HPDE6-E6E7 (cell line): Measurements from ENCODE around the gene CYP4B1.
"Not testable (repeated sequence)": the region's sequence is repeated elsewhere in the genome, so short reads cannot be mapped to it uniquely, and the experiment has no call there.

Experiments
- DNase-seq: peaks from one replicate; pipeline ENCODE4 v3.0.0; 2011; ENCODE audit warnings: missing footprints; ENCODE audit errors: extremely low spot score

The CYP4B1 gene

DNA sequence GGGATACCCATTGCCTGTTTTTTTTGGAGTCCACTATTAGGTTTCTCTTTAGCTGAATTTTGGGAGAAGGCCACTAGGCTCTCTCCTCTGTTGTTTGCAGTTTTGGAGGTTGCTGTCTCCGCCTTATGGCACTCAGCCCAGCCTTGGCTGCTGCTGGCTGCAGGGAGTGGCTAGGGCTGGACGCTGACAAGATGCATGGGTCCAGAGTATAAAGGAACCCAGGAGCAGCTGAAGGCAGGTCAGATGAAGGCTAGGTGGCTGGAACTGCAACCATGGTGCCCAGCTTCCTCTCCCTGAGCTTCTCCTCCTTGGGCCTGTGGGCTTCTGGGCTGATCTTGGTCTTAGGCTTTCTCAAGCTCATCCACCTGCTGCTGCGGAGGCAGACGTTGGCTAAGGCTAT is at the start of gene CYP4B1:
CYP4B1 (plus strand) TSS at position 237 of the 400 bp plus-strand sequence; CDS start at position 273, 36 bp downstream.
- no peak for DNase-seq

DNA sequence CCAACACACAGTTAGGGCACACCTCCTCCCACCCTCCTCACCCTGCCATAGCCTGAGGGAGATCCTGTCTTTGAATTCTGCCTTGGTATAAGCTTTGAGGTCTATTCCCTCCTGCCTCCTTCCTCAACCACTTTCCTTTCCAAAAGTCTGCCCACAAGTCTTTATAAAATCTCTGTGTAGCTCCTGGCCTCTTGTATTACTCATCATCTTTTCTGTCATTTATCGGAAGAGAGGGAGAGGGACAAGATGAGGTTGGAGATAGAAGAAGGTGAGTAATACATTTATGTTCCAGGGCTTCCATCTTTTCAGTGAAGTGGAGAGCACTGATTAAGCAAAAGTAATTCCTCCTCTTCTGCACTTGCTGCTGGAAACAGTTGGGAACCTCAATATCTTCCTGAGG is 49.4 kb upstream of the CYP4B1 start:
- DNase-seq: no peak

DNA sequence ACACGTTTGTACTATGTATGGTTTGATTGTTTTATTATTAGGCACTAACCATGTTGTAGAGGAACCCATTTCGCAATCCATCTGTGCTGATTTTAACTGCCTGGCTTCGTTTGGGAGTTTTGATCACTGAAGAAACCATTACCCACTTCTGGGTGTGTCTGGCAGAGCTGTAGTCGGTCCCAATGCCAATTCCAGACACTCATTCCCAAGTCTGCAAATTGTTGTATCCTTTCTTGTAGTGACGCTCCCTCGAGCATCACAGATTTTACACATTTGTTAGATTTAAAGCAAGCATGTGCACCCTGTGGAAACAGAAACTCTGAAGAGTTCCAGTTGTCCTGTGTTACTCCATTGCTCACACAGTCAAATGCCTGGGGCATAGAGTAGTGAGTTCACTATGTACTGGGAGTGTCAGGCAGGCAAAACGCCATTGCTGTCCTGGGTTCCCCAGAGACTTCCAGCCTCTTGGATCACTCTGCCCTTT is 48.9 kb upstream of the CYP4B1 start:
- no peak for DNase-seq

DNA sequence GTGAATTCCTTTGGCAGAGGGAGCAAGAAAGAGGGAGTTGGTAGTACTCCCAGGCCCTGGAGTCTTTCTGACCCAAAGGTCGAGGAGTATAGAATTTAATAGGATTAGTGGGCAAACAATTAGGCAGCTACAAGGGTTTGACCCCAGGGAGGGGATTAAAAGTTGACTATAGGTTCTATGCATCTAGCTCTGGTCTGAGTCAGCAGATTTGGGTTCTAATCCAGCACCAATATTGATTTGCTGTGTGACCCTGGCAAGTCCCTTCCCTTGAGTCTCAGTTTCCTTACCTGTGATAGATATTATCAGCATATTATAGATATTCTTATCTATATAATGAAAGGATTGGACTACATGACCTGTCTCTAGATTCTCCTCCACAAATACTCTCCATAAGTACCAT is 44.9 kb upstream of the CYP4B1 start:
- no peak for DNase-seq

DNA sequence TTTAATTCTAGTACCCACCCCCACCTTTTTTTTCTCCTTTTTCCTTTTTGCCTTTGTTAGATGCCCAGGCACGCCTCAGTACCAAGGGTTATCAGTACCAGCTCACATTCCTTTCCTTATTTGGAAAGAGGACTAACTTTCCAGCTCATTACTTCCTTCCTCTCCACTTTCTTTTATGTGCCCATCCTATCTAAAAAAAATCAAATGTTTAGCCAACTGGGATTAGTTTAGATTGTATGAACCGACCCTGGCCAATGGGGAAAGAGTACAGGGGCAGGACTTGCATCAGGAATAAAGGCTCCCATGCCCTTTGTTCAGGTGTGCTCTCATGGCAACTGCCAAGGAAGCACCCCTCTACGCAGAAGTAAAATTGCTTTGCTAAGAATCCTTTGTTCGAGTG is 44.1 kb upstream of the CYP4B1 start:
- not testable (repeated sequence) for DNase-seq

DNA sequence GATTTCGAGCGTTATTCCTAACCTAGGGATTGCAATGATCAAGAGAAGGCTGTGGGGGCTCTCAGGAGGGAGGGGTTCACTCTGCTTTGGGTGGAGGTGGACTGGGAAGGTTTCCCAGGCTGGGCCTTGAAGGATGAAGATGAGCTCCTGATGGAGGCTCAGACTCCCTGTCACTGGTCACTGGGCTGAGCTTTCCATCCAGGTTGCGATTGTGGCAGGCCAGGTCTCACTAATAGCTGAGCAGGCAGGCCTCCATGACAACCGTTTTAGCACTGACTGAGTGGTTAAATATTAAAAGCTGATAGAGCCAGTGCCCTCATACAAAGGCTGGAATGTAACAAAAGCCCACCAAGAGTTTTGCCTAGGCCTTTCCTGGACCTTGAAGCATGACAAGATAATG is 43.7 kb upstream of the CYP4B1 start:
- DNase-seq: no peak

DNA sequence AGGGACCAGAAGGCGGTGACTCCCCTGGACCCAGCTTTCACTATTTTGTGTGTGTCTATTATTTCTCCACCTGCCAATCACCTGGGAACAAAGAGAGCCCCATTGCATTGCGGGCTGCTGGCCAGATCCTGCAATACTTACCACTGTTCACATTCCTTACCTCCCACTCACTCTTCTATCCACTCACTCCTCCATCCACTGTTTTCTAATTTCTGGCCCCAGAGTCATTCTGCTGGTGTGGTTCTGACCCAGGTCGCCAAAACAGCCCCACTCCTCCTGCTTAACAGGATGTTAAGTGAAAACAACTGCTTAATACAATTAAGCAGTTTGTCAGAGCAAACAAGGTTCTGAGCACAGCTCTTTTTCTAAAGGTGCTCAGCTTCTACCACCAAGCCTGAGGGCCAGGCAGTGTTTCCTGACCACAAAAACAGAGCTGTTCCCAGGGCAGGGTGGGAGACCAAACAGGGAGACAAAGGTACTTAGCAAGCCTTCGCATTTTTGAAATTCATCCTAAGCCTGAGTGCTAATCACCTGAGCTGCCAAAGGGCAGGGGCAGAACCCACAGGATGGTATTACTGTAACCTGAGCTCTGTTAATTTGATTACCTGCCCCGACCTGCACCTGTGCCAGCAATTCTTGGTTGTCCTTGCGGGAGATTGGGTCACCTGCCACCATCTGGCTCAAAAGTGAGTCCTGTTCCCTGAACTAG is 41.4 kb upstream of the CYP4B1 start:
- peak; percentile 60 for DNase-seq

DNA sequence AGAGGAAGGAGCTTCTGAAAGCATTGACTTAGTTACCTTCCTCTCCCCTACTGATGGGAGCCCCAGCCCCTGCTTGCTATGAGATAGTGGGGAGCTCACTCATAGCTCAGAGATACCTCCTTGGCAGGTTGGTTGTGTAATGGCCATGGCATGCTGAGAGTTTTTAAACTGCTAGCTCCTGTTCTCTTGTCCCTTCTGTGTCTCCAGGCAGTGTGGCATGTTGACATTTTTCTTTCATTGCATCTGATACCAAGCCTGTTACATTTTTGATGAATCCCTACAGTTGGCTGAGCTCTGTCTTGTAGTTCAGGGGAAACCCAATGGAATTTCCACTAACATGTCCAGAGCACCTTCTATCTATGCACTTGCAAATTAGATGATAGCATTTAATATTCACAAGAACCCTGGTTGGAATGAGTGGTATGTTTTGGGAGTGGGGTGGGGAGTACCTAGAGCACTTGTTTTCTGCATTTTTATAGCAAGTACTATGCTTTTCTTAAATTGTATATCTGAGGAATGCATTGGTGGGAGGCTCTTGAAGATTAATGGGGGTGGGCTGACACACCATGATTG is 40.8 kb upstream of the CYP4B1 start:
- no peak for DNase-seq

DNA sequence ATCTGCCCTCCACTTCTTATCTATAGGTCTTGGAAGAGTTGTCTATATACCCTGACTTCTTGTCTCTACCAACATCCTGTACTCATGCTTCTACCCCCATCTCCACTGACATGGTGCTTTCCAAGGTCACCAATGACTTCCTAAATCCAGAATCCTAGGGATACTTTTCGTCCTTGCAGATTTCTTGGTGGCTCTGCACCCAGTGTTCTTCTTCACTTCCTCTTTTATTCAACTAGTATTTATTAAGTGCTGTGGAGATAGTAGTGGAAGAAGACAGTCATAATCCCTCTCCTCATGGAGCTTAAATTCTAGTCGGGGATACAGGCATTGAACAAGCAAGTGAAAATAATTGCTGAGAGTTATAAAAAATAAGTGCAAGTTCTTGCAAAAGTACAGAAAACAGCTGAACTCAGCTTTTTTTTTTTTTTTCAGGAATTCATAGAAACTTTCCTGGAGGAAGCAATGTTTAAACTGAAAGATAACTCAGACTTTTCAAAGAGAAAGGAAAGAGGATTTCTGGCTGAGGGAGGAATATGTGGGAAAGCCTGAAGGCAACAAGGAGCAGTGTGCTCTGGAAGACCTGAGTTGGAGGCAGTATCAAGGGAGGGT is 38.2 kb upstream of the CYP4B1 start:
- no peak for DNase-seq

DNA sequence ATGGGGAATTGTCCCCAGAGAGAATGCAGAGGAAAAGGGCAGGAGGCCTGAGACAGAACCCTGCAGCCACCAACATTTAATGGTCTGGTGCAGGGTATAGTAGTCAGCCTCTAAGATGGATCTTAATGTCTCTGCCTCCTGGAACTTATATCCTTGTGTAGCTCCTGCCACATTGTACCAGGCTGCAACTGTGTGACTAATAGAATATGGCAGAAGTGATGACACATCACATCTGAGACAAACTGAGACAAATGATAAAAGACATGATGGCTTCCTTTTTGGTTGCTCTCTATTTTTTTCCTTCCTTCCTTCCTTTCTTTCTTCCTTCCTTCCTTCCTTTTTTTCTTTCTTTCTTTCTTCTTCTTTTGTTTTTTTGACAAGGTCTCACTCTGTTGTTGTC is 37.1 kb upstream of the CYP4B1 start:
- no peak for DNase-seq

DNA sequence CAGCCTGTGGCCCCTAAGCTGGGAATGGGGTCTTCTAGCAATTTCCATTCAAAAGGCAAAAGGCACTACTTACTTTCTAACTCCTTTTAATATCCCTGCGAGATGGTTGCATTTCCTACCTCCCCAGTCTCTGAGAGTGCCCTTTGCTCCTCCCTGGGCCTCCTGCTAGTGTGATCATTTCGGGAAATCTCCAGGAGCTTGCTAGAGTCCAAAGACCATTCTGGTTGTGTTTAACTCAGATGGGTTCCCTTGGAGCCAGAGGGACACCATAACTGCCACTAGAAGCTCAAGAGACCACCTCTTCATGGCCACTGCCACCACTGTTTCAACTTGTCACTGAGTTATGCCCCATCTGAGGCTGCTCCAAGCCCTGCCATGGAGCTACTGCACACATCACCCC is 34.4 kb upstream of the CYP4B1 start:
- no peak for DNase-seq

DNA sequence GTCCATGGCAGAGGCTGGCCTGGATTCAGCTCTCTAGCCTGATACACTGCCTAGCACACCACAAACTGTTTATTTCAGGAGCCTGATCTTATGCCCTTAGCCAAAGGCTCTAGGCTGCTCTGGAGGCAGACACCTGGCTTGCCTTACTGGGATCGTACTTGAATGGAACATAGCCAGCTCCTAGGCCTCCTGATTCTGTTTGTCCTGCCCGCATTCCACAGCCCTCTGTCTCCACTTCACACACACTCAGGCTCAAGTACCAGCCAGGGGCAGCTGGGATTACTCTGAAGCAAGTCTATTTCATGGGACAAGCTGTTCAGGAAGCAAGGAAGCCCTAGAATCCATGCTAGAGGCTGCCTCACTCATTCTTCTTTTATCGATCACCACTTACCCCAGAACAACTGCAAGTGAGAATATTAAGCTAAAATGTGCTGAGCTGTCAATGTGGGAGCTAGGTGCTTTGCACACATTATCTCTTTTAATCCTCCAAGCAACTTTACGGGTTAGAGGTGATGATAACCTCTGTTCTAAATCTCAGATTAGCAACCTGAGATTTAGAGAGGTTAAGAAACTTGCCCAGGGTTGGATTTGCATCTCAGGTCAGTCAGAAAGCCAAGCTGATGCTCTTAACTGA is 31.1 kb upstream of the CYP4B1 start:
- no peak for DNase-seq

DNA sequence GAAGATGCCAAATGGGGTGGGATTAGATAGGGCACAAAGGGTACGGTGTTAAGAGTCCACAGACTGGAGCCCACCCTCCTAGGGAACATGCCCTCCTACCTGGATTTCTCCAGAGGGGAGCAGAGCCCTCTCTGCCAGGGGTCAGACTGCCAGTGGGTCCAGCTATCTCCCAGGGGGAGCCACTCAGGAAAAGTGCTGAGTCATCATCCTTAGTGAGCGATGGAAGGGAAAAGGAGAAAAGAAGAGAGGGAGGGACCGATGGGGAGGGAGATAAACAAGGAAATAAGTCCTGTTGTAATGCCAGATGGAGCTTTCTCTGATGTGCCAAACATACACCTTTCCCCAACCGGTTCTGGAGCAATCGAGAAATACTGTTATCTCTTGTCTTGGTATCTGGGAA is 30.4 kb upstream of the CYP4B1 start:
- no peak for DNase-seq

DNA sequence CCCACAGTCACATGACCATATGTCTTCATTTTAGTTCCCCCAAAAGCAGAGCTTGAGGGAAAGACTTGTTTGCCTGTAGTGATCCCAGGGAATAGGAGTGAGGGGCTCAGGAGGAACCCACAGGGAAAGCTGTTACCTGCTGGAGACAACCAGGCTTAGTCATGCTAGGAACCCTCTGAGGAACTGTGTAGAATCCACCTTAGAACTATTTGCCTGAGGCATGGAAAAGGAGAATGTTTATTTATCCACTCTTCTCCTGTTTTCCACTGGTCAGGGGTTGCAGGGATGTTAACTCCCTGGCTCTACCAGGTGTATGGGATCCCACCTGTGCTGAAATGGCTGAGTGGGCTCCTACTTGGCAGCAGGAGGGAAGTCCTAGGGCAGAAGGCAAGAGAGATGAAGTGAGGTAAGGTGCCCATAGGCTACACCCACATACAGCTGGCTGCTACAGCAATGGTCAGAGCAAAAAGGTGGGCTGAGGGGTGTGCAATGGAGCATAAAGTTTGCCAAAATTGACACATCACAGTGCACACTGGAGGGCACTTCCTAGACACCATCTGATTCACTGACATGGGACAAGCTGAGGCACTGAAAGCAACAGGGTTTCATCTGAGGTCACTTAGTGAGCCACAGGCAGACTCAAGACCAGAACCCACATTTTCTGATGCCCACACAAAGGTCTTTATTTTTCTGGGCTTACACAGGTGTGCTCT is 29.7 kb upstream of the CYP4B1 start:
- no peak for DNase-seq

DNA sequence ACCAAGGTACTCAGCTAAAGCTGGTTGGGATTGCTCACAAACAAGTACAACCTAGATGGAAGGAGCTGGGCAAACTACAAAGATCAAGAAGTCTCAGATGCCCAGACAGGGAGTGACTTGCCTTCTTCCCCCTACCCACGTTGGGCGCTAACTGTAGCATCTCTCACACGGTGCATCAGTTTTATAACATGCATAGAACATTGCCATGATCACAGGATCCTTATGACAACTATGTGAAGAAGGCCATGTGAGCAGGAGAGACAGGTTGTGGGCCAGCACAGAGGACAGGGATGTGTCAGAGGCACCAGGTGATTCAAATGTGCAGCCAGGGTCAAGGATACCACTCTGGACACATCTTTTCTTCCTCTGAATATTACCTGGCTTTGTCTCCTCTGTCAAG is 28.3 kb upstream of the CYP4B1 start:
- DNase-seq: no peak

DNA sequence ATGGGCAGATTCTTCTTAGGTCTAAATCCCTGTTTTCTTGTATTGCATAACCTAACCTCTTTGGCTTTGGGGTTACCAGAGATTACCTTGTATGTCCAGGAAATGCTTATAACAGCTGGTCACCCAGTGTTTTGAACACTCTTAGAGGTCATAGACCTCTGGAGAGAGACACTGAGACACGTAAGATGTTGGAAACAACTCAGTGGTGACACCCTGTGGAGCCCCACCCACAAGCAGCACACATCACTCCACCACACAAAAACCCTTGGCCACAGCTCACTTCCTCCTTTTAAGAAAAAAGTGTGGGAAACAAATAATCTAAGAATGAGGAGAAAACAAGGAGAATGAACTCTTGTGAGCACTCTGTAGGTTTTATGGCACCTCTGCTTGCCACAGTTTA is 26.3 kb upstream of the CYP4B1 start:
- DNase-seq: no peak

DNA sequence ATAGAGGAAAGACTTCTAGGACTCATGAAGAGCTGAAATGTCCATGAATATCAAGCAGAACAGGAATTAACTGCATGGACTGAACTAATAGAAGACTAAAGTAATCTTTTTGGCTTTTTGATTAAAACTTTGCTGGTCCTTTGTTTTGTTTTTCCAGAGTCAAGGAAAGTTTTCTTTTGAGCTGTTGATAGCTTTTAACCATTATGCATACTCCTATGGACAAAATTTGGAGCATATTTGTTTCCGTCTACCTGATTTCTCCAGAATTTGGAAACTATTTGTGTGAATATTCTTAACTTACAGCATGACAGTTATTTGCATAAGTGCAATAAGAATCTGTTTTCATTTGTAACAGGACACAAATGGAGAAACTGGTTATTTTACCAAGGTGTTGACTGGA is 24.5 kb upstream of the CYP4B1 start:
- no peak for DNase-seq

DNA sequence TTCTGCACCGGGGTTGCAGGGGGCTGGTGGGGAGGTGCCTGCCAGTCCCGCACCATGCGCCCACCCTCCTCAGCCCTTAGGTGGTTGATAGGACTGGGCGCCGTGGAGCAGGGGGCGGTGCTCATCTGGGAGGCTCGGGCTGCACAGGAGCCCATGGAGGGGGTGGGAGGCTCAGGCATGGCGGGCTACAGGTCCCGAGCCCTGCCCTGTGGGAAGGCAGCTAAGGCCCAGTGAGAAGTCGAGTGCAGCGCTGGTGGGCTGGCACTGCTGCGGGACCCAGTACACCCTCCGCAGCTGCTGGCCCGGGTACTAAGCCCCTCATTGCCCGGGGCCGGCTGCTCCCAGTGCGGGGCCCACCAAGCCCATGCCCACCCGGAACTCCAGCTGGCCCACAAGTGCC is 20.4 kb upstream of the CYP4B1 start:
- DNase-seq: not testable (repeated sequence)

DNA sequence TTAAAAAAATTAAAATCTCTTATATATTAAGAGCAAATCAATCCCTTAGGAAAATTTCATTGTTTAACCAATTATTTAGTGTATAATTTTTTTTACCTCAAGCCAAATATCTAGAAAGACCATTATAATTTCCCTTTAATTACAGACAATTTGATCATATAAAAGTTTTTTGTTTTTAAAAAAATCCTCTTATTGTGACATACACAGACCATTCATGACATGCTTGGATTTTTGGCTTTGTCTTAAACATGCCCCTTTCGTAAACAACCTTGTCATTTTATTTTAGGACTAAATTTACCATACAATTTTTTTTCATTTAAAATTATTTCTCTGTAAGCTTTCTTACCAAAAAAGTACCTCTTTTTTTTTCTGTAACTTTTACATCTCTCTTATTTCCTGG is 14.2 kb upstream of the CYP4B1 start:
- DNase-seq: no peak

DNA sequence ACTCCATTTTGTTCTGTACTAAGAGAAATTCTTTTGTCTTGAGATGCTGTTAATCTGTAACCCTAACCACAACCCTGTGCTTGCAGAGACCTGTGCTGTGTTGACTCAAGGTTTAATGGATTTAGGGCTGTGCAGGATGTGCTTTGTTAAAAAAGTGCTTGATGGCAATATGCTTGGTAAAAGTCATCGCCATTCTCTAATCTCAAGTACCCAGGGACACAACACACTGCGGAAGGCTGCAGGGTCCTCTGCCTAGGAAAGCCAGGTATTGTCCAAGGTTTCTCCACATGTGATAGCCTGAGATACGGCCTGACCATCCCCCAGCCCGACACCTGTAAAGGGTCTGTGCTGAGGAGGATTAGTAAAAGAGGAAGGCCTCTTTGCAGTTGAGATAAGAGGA is 10.2 kb upstream of the CYP4B1 start:
- DNase-seq: peak; percentile 13

DNA sequence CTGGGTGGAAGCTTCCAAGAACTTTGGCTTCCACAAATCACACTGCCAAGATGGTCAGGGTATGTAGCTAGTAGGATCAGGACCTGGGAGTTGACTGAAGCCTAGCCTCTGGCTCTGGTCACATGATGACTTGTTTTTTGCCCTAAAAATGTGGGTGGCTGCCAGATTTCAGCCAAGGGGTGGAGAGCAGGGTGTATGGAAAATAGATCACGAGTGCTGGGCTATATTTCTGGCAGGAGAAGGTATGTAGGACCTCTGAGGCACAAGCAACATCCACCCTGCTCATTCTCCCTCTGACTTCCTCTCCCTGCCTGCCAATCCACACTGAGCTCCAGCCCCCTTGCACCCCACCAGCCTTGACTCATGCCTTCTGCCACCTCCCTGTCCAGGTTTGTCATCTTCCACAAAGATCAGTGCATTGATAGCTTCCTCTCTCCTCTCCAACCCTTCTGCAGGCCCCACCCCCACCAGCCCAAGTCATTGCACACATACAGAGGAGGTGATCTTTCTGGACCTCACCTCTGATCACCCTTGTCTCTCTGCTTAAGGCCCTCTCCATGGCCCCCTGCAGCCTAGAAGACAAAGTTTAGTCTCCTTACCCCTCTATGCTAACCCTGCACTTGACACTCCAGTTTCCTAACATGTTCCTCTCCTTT is 8.3 kb upstream of the CYP4B1 start:
- DNase-seq: no peak

DNA sequence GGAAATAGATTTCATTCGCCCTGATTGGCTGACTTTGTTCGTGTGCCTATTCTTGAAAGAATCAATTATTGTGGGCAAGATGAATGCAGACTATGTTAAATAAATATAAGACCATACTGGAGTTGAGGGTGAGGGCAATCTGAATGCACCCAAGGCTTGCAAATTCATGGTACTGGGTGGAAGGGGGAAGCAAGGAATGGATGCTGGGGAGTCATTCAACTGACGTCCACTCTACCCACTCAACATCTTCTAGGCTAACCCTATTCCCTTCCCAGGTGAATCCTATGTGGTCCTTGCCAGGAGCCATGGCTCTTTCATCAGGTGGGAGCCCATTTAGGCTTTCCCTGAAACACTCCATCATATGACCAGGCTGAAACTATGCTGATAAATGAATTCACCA is 5.7 kb upstream of the CYP4B1 start:
- DNase-seq: no peak
